ENCODE data around the gene NT5C.
"Not testable (repeated sequence)": the region's sequence is repeated elsewhere in the genome, so short reads cannot be mapped to it uniquely, and the experiment has no call there.

Gene NT5C

GRCh38 chr17:75144816-75145512, 13.4 kb upstream of the NT5C start:
- no peak for DNase-seq (ENCODE audit: low read depth)

GRCh38 chr17:75142236-75142971, 10.9 kb upstream of the NT5C start:
- DNase-seq (ENCODE audit: low read depth), result no peak

- DNase-seq (ENCODE audit: low read depth), result no peak
These were observed 7.0 kb upstream of the NT5C start for GRCh38 chr17:75138519-75138918.

GRCh38 chr17:75137762-75138161, 6.2 kb upstream of the NT5C start:
- DNase-seq (ENCODE audit: low read depth), result not testable (repeated sequence)

GRCh38 chr17:75135946-75136345, 4.4 kb upstream of the NT5C start:
- DNase-seq (ENCODE audit: low read depth), result no peak

- no peak for DNase-seq (ENCODE audit: low read depth)
These were observed 3.9 kb upstream of the NT5C start for GRCh38 chr17:75135452-75135851.

GRCh38 chr17:75133607-75134347, 2.2 kb upstream of the NT5C start:
- not testable (repeated sequence) for DNase-seq (ENCODE audit: low read depth)

- no peak for DNase-seq (ENCODE audit: low read depth)
These were observed 1.5 kb upstream of the NT5C start for GRCh38 chr17:75133001-75133400.

- DNase-seq (ENCODE audit: low read depth), result not testable (repeated sequence)
These were observed 767 bp upstream of the NT5C start for GRCh38 chr17:75132018-75133000.

GRCh38 chr17:75130632-75131277, 787 bp downstream of the NT5C start:
- DNase-seq (ENCODE audit: low read depth), result peak; percentile 33

GRCh38 chr17:75130059-75130631, 1.4 kb downstream of the NT5C start:
- DNase-seq (ENCODE audit: low read depth), result no peak

- no peak for DNase-seq (ENCODE audit: low read depth)
These were observed 2.0 kb downstream of the NT5C start for GRCh38 chr17:75129576-75129975.

- DNase-seq (ENCODE audit: low read depth), result no peak
These were observed 2.6 kb downstream of the NT5C start for GRCh38 chr17:75128694-75129505.

GRCh38 chr17:75127936-75128335, 3.6 kb downstream of the NT5C start:
- DNase-seq (ENCODE audit: low read depth), result not testable (repeated sequence)

GRCh38 chr17:75126954-75127353, 4.6 kb downstream of the NT5C start:
- DNase-seq (ENCODE audit: low read depth), result no peak

- DNase-seq (ENCODE audit: low read depth), result no peak
These were observed 5.6 kb downstream of the NT5C start for GRCh38 chr17:75125984-75126383.

- no peak for DNase-seq (ENCODE audit: low read depth)
These were observed 6.8 kb downstream of the NT5C start for GRCh38 chr17:75124819-75125162.

- peak; percentile 55 for DNase-seq (ENCODE audit: low read depth)
These were observed 7.3 kb downstream of the NT5C start for GRCh38 chr17:75124041-75124818.

- no peak for DNase-seq (ENCODE audit: low read depth)
These were observed 13.2 kb downstream of the NT5C start for GRCh38 chr17:75118307-75118706.

Data from stimulated activated CD8-positive, alpha-beta memory T cell treated with anti-CD3 and anti-CD28 coated beads, Interleukin-12 subunit alpha, Interleukin-12 subunit beta, amount 100 ng/mL, for 4 hours (primary cell).